NCI-H2196 treated with DMSO at 0.1 percent for 48 hours (cell line): ENCODE results near the gene C19orf33.
A peak's percentile ranks its signal among the peaks of the same experiment; 100 is the strongest.

Source experiments
- DNase-seq: peaks from one replicate; lab custom pipeline; 2025; ENCODE audit not compliant: unreplicated experiment; lab: John Stamatoyannopoulos, UW

The C19orf33 gene

DNA sequence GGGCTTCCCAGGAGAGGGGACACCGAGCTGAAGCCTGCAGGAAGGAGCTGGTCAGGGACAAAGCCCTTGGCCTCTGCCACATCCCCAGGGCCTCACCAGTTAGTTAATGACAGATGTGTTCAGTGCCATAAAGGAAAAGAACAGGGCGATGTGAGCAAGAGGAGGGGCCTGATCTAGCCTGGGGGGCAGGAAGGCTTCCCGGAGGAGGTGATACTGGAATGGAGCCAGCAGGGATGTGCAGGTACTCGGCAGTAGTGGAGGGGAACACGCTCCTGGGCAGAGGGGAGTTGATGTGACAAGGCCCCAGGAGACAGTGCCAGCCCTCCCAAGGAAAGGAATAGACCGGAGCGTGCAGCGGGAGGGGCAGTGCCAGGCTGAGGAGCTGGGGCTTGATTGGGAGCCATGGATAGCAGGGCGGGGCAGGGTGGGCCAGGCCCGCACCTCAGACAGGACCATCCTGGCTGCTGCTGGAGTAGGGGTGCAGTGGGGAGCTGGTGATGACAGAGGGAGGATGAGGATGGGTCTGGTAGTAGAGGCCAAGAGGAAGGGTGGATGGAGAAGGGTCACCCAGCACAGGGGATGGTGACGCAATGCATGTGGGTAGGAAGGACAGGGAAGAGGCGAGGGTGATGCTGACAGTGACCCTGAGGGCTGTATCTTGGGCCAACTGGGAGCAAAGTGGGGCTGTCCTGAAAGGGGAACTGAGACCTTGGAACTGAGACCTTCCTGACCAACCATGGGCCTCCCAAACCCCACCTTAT lies 4.1 kb downstream of the C19orf33 start:
- DNase-seq = no peak

DNA sequence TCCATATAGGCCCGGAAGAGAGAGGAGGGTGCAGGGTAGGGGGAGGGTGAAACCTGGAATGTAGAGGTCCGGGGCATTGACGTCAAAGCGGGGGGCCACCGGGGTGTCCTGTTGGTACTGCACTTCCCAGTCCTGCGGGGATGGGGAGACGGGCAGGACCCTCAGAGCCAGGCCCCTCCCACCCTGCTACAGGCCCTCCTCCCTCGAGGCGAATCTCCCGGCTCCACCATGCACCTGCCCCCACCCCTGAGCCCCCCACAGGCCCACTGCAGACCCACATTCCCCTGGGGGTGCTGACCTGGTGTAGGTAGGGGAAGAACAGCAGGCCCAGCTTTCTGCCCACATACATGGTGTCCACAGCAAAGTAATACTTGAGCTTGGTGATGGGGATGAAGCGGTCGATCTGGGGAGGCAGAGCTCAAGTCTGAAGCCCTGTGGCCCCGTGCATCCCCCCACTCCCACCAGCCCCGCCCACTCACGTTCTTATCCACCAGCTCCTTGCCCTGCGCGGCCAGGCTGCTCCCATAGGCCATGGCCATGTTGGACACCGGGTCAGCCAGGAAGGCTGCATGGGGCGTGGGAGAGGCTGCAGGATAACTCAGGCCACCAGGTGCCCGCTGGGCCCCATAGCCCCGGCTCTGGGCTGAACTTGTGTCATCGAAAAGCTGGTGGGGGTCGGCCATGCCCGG lies 5.0 kb downstream of the C19orf33 start:
- no peak for DNase-seq

DNA sequence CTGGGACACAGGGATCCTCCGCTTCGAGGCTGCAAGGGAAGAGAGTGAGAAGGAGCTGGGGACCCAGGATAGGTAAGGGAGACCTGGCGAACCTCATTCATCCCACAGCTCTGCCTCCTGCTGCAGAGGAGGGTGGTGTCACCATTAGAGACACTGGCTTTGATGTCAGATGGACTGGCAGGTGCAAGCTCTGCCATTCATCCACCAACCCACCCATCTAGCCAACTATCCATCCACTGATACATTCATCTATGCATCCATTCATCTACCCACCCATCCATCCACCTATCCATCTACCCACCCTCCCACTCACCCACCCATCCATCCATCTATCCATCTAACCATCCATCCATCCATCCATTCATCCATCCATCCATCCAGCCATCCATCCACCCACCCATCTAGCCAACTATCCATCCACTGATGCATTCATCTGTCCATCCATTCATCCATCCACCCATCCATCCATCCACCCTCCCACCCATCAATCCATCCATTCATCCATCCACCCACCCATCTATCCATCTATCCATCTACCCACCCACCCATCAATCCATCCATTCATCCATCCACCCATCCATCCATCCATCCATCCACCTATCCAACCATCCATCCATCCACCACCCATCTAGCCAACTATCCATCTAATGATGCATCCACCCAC lies 5.7 kb downstream of the C19orf33 start:
- DNase-seq = no peak

DNA sequence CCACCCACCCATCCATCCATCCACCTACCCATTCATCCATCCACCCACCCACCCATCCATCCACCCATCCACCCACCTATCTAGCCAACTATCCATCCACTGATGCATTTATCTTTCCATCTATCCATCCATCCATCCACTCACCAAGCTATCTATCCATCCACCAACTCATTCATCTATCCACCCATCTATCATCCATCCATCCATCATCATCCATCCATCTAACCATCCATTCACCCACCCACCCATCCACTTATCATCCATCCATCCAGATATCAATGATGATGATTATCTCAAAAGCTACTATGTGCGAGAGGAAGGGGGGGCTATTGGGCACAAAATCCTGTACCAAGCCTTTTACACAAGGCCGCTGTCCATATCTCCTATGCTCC lies 6.2 kb downstream of the C19orf33 start:
- no peak for DNase-seq

DNA sequence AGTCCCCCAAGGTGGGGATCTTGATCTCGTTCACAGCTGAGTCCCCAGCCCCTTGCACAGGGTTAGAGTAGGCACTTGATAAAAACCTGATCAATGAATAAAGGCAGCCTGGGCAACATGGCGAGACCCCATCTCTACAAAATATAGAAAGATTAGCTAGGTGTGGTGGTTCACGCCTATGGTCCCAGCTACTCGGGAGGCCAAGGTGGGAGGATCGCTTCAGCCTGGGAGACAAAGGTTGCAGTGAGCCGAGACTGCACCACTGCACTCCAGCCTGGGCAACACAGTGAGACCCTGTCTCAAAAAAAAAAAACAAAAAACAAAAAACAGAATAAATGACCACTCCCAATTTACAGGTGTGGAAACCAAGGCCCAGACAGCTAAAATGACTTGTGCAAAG lies 6.9 kb downstream of the C19orf33 start:
- no peak for DNase-seq

DNA sequence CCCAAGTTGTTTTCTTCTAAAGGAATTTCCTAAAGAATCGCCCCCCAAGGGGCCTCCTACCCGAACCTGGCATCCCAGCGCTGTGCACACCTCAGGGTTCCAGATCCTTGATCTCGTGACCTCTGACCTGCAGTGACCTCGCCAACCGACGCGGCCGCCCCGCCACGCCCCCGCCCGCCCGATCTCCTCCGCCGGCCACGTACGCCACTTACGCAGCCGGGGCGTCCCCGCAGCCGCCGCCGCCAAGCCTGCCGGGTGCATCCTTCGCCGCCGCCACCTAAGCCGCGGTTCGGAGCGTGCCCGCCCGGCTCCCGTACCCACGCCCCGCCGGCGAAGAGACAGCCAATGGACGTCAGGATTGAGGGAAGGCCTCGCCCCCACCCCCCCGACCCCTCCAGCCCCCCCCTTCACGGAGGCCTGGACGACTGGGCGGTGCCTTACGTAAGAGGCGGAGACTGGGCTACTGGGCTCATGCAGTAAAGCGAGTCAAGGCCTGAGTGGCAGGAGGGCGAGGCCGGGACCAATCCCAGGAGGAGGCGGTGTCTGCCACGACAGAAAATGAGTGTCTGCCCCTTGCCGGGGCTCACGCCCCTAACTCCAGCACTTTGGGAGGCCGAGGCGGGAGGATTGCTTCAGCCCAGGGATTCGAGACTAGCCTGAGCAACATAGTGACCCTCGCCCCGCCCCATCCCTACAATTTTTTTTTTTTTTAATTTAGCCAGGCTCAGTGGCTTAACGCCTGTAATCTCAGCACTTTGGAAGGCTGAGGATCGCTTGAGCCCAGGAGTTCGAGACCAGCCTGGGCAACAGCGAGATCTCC lies 11.8 kb downstream of the C19orf33 start, which contains the start of gene YIF1B:
TSS of gene YIF1B (minus strand) at position 291 of the 820 bp plus-strand sequence. CDS start at position 261, 30 bp downstream.
- peak; percentile 95 for DNase-seq

DNA sequence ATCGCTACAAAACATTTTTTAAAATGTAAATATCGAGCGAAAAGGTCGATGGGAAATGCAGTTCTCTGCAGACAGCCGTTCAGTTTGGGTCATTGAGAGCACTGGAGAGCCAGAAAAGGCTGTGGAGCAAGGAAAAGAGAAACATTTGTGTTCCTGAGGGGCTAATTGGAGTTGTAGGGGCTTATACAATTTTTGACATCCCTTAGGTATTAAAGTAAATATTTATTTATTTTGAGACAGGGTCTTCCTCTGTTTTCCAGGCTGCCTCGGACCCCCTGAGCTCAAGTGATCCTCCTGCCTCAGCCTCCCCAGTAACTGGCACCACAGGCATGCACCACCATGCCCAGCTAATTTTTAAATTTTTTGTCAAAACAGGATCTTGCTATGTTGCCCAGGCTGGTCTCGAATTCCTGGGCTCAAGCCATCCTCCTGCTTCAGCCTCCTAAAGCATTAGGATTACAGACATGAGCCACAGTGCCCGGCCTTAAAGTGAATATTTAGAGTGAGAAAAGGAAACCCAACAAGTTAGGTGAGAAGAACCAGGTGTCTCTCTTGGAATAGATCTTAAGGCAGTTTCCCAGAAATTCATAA lies 12.5 kb downstream of the C19orf33 start:
- DNase-seq = no peak

DNA sequence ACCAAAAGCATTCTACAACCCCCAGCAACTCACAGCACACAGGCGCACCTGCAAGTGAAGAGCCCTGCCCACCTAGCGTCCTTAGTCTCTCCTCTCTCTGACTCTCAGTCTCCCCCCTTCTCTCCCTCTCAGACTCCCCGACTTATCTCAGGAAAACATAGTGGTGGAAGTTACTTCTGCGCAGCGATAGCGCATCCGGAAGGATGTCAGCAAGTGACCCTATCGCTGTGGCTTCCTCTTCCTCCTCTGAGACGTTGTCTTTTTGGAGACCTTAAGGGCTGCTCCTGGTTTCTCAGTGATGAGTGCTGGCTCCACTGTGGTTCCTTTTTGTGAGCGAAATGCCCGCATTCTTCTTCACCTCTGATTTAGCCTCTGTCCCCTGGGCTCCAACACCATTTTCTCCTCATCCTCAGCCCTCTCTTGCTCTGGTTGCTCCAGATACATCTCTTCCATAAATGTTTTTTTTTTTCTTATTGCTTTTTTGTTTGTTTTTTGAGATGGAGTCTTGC lies 13.1 kb downstream of the C19orf33 start:
- no peak for DNase-seq

DNA sequence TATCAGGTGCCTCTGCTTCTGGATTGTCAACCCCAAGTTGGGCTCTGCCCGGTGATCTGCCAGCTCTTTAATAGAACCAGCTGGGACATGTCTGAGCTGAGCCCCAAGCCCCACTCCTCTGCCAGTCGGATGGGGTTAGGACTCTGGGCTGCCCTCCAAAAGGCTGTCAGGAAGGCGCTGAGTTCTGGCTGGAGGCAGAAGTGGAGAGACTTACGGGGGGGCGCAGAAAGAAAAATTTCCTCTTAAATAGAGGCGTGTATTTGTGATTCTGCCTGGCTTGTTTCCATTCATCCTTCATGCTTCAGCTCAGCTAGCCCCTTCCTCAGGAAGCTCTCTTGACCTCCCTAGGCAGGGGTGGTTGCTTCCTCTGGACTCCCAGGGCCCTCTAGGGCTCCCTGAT lies 14.6 kb downstream of the C19orf33 start:
- DNase-seq = no peak

DNA sequence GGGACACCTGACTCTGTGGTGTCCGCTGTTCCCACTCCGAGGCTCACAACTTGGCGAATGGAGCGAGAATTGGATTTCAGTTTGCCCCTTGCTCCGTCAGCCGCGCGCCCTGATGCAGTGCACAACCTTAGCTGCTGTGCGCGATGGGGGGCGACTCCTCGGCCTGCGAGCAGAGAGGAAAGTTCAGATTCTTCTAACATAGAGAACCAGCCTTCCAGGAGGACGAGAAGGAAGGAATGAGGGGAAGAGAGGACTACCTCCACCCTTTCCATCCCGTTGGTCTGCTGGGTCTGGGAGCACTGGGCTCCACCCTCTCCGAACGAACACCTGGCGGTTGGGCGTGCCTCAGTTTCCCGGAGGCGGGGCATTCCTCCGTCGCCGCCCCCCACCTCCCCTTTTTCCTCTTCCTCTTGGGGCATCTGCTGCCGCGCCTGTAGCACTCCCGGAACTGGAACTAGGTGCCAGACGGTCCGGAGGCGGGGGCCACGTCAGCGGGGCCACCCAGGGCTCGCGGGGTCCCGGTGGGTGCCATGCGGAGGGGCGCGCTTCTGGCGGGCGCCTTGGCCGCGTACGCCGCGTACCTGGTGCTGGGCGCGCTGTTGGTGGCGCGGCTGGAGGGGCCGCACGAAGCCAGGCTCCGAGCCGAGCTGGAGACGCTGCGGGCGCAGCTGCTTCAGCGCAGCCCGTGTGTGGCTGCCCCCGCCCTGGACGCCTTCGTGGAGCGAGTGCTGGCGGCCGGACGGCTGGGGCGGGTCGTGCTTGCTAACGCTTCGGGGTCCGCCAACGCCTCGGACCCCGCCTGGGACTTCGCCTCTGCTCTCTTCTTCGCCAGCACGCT lies 15.6 kb downstream of the C19orf33 start, which contains the start of gene KCNK6:
TSS of gene KCNK6 (plus strand) at position 425 of the 838 bp plus-strand sequence. CDS start at position 531, 106 bp downstream.
- no peak for DNase-seq

DNA sequence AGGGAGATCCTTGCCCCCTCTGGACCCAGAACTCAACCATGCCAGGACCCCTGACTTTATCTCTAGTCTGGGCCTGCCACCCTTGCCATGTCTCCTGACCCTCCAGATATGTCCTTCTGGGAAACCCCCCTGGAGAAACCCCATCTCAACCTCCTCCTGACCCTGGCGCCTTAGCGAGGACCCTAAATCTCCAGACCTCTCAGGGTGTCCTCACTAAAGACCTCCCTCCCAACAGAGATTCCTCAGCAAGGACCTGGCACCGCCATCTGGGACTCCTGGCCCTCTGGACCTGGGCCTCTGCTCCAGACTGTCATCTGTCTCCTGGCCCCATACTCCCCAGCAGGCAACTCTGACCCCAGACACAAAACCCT lies 16.9 kb downstream of the C19orf33 start:
- no peak for DNase-seq

DNA sequence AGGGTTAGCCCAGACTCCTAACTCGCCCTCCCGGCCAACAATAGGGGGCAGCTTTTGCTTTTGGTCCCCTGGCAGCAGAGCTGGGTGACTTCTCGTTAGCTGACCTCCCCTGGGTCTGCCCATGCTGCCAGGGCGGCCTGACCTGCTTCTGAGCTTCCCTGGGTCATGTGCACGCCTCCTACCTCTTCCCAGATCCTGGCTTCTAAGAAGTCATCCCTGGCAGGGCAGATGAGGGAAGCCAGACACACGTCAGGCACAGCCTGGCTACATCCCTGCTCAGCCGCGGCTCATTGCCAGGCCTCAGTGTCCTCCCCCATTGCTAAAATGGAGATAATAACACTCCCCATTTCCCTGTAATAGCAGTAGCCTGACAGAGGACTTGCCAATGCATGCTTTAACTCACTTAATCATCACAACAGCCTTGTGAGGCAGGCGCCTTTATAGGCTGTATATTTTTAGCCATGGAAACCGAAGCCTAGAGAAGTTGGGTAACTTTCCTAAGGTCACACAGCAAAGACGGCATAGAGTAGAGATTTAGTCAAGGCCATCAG lies 17.7 kb downstream of the C19orf33 start:
- no peak for DNase-seq

DNA sequence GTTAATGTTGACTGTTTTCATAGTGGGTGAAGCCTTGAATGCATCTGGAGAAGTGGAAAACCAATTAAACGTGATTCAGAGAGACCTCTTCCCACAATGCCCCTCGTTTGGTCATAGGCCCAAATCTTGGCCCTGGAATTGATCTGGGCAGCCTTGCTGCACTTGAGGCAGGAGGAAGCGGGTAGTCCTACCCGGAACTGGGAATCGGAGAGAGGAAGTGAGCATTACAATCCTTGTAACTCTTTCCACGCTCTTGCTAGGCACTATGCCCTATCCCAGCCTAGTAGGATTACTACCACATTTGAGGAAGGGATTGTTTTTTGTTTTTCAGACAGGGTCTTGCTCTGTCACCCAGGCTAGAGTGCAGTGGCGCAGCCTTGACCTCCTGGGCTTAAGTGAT lies 19.2 kb downstream of the C19orf33 start:
- DNase-seq = no peak

DNA sequence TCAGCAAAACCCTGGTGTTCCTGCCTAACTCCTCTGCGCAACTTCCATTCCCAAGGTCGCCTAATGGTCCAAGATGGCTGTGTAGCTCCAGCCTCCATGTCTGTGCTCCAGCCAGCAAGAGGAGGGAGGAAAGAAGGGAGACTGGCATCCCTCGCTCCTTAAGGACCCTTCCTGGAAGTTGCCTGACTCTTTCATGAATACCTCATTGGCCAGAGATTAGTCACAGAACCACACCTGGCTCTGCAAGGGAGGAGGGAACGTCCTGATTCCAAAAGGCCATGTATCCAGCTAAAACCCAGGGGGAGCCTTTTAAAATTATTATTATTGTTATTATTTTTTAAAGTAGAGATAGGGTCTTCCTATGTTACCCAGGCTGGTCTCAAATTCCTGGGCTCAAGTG lies 20.4 kb downstream of the C19orf33 start:
- no peak for DNase-seq

DNA sequence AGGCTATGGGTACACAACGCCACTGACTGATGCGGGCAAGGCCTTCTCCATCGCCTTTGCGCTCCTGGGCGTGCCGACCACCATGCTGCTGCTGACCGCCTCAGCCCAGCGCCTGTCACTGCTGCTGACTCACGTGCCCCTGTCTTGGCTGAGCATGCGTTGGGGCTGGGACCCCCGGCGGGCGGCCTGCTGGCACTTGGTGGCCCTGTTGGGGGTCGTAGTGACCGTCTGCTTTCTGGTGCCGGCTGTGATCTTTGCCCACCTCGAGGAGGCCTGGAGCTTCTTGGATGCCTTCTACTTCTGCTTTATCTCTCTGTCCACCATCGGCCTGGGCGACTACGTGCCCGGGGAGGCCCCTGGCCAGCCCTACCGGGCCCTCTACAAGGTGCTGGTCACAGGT lies 22.5 kb downstream of the C19orf33 start:
- no peak for DNase-seq

DNA sequence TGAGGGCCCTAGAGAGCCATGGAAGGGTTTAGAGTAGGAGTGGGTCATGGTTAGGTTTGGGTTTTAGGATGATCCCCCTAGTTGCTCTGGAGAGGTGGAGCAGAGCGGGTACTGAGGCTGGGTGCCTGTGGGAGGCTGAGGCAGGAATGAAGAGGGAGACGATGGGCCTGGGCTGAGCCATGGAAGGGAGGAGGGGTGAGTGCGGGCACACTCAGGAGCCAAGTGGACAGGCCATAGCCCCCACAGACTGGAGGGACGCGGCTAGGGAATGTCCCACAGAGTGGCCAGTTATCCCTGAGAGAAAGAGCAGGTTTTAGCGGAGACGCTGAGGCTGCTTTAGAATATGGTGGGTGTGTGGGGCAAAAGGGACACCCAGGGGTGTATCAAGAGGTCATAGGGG lies 25.6 kb downstream of the C19orf33 start:
- DNase-seq = no peak

DNA sequence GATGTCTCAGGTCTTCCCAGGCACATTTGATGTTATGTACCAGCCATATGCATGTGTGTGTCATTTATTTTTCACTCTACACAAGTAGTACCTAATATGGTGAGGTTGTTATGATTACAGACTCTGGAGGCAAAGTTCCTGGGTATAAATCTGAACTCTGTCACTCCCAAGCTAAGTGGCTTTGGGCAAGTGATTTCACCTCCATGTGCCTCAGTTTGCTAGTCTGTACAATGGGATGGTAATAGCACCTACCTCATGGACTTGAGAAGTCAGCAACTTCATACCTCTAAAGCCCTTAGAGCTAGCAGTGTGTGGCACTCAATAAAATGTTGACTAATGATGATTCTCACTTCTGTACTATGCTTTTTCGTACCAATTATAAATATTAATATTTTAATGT lies 27.7 kb downstream of the C19orf33 start:
- no peak for DNase-seq

DNA sequence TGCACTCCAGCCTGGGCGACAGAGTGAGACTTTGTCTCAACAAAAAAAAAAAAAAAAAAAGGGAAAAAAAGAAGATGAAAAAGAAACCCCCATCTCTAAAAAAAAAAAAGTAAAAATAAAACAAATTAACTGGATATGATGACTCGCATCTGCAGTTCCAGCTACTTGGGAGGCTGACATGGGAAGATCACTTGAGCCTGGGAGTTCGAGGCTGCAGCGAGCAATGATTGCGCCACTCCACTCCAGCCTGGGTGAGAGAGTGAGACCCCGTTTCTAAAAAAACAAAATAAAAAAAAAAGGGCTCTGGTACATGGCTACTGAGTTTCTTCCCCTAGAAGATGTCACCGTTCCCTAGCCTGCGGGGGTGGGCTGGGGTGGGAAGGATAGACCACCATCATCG lies 29.2 kb downstream of the C19orf33 start:
- no peak for DNase-seq

DNA sequence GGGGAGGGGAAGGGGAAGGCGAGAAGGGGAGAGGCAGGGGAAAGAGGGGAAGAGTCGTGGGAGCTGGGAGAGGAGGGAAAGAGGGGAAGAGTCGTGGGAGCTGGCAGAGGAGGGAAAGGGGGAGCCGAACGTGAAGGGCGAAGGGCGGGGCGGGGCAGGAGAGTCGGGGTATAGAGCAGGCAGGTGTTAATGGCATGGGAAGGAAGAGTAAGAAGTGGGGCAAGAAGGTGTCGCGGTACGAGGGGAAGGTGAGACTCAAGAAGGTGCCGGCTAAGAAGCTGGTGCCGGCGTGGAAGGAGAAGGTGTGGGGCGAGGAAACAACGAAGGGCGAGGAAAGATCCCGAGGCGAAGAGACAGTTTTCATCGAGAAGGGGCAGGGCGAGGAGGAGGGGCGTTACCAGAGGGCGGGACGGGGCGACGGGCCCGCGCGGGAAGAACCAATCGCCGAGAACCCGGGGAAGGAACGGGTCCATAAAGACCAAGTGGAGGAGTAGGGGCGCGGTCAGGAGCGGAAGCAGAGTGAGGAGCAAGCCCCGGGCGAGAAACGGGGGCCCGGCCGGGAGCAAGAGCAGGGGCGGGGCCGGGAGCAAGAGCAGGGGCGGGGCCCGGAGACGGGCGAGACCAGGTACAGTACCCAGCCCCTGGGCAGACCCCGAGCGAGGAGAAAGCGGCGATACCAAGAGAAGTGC lies 32.0 kb downstream of the C19orf33 start:
- DNase-seq = peak; percentile 98
